ENCODE data around the gene STK11. TPM values are rescaled to one million over a fixed set of nuclear protein-coding genes. Genes with fewer than 3 reads are reported as not detected.

Gene STK11
- polyA plus RNA-seq, 1 of the 3 experiments (the other 2 are of a cell fraction): 55.5 TPM

DNA sequence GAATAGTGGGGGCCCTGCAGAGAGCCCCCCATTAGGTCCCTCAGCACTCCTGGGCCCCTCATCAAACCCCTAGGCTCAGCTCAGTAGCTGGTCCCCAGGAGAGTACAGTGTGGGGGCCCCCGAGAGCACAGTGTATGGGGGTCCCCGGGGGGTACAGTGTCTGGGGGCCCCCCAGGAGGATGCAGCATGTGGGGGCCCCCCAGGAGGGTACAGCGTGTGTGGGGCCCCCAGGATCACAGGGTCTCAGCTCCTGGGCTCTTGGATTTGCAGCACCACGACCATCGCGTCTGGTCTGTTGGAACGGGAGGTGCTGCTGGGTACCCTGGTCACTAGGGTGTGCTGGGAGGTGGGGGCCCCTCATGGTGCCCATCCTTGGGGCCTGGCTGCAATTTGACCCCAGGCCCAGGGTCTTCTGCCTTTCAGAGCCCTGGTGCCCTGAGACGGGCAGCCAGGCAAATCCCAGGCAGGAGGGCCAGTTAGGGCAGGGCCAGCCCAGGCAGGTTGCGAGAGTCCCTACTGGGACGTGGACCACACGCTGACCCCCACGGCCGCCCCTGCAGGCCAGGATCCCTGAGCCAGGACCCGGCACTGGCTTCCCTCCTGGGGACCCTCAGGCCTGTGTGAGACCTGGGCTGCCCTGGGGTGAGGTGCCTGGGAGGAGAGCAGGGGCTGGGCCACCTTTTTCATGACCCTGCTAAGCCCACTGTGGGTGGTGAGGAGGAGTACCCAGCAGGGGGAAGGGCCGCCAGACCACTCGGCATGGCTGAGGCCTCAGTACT lies 18.7 kb downstream of the STK11 start:
- peaks cover 15% of the 10 kb centered on the region; the same call in 1 of the 2 replicates for H4K20me1 ChIP-seq (ENCODE audit: insufficient read depth)
- no peak overlapping the region for H3K4me2 ChIP-seq
- no peak for DNase-seq
- ChIA-PET POLR2A (no interaction called here), CTCF (interaction anchor here (0.7 to 7.0 kb wide), 11 partner anchors 10 to 123 kb away, joined by 3 to 82 read pairs (median 12); partner anchors contain the start of genes ATP5F1D and CBARP)
- H3K27me3 ChIP-seq (ENCODE audit: insufficient read depth): no peaks in the 10 kb centered on the region
- no peak for TF ChIP-seq RCOR1 (IDR thresholded peaks at IDR 0.05; ENCODE audit: low read length)
- no peak overlapping the region for H3K9ac ChIP-seq
- no peaks in the 10 kb centered on the region for H3K9me2 ChIP-seq
- no CpG with 5 or more reads among the region's 16 CpGs for WGBS (ENCODE audit: low lambda C conversion rate)
- no peaks in the 10 kb centered on the region for H3K9me3 ChIP-seq
- H3K36me3 ChIP-seq (replicated peaks in 1 of 2; ENCODE audit: control insufficient read depth in 1 of 2, insufficient read depth in 2 of 2, low read length in 1 of 2): peaks cover 0 to 55% of the 10 kb centered on the region in 2 experiments
- H3K27ac ChIP-seq (ENCODE audit: low read depth in 2 of 2, low read length in 1 of 2): no peak overlapping the region; a peak in 1 of 4 replicates
- H3K4me1 ChIP-seq (ENCODE audit: control insufficient read depth in 1 of 2, insufficient read depth in 2 of 2, low read depth in 1 of 2, low read length in 1 of 2): peaks cover 0 to 5% of the 10 kb centered on the region in 2 experiments; a peak in 1 of 4 replicates
- H3K4me3 ChIP-seq (ENCODE audit: low read depth in 2 of 2, low read length in 1 of 2): no peak overlapping the region
- peaks cover 3% of the 10 kb centered on the region for H3F3A ChIP-seq (replicated peaks; ENCODE audit: insufficient read depth)
- H2AFZ ChIP-seq (ENCODE audit: low read depth): no peak overlapping the region
- peaks cover 16% of the 10 kb centered on the region for H3K79me2 ChIP-seq (ENCODE audit: insufficient read depth)

GRCh38 chr19:1224847-1225246 lies 19.3 kb downstream of the STK11 start:
- H3K4me2 ChIP-seq: no peak overlapping the region
- no peak overlapping the region for H3K9ac ChIP-seq
- ChIA-PET POLR2A (interaction anchor here (1.7 kb wide), 1 partner anchor 44 kb away, joined by 4 read pairs; the partner anchor contains the start of gene CIRBP), CTCF (interaction anchor here (1.3 to 2.2 kb wide), 5 partner anchors 8 to 112 kb away, joined by 6 to 12 read pairs (median 7); partner anchors contain the start of gene ATP5F1D)
- H2AFZ ChIP-seq (ENCODE audit: low read depth): no peak overlapping the region
- no peak for TF ChIP-seq PBX3 (IDR thresholded peaks at IDR 0.05)
- no peak for TF ChIP-seq USF2 (IDR thresholded peaks at IDR 0.05; ENCODE audit: borderline replicate concordance, low read depth, low read length)
- TF ChIP-seq TEAD4 (IDR thresholded peaks at IDR 0.05; ENCODE audit: borderline replicate concordance, insufficient read depth): no peak
- TF ChIP-seq TAF1 (IDR thresholded peaks at IDR 0.05; ENCODE audit: borderline replicate concordance, low read depth, low read length): no peak
- no peak for TF ChIP-seq MEF2A (IDR thresholded peaks at IDR 0.05; ENCODE audit: borderline replicate concordance, low read depth)
- TF ChIP-seq NRF1 (IDR thresholded peaks at IDR 0.05; ENCODE audit: low read depth, low read length): no peak
- no peak for TF ChIP-seq RFX5 (IDR thresholded peaks at IDR 0.05; ENCODE audit: low read length)
- TF ChIP-seq YY1 (IDR thresholded peaks at IDR 0.05; ENCODE audit: low read depth): no peak
- no peak for TF ChIP-seq EP300 (IDR thresholded peaks at IDR 0.05; ENCODE audit: borderline replicate concordance in 1 of 2, low read depth in 1 of 2, low read length in 1 of 2)
- TF ChIP-seq FOXM1 (IDR thresholded peaks at IDR 0.05; ENCODE audit: low read depth): no peak
- TF ChIP-seq REST (IDR thresholded peaks at IDR 0.05; ENCODE audit: low read depth, low read length): no peak
- no peak for TF ChIP-seq JUND (IDR thresholded peaks at IDR 0.05)
- TF ChIP-seq CTCF (IDR thresholded peaks at IDR 0.05): no peak
- no peak for TF ChIP-seq SMC3 (IDR thresholded peaks at IDR 0.05; ENCODE audit: low read depth, low read length)
- no peak for TF ChIP-seq SIN3A (IDR thresholded peaks at IDR 0.05; ENCODE audit: borderline replicate concordance, low read depth, low read length)
- H4K20me1 ChIP-seq (ENCODE audit: insufficient read depth): peaks cover 15% of the 10 kb centered on the region; the same call in 1 of the 2 replicates
- H3K4me3 ChIP-seq (ENCODE audit: low read depth in 2 of 2, low read length in 1 of 2): no peak overlapping the region
- no peak overlapping the region for H3K27ac ChIP-seq (ENCODE audit: low read depth in 2 of 2, low read length in 1 of 2)
- peaks cover 0 to 55% of the 10 kb centered on the region in 2 experiments for H3K36me3 ChIP-seq (replicated peaks in 1 of 2; ENCODE audit: control insufficient read depth in 1 of 2, insufficient read depth in 2 of 2, low read length in 1 of 2)
- no peaks in the 10 kb centered on the region for H3K27me3 ChIP-seq (ENCODE audit: insufficient read depth)
- H3K9me2 ChIP-seq: no peaks in the 10 kb centered on the region
- peaks cover 13% of the 10 kb centered on the region for H3K79me2 ChIP-seq (ENCODE audit: insufficient read depth)
- no peaks in the 10 kb centered on the region for H3K9me3 ChIP-seq
- peaks cover 3% of the 10 kb centered on the region for H3F3A ChIP-seq (replicated peaks; ENCODE audit: insufficient read depth)
- 89% methylated on average over 4 of the region's 16 CpGs for WGBS (ENCODE audit: low lambda C conversion rate)
- no peak for DNase-seq
- H3K4me1 ChIP-seq (ENCODE audit: control insufficient read depth in 1 of 2, insufficient read depth in 2 of 2, low read depth in 1 of 2, low read length in 1 of 2): peaks cover 0 to 5% of the 10 kb centered on the region in 2 experiments; a peak in 1 of 4 replicates

Data from SK-N-SH (cell line).